NB4 (cell line): ENCODE results near the gene NUMBL.
"Not testable (repeated sequence)": the region's sequence is repeated elsewhere in the genome, so short reads cannot be mapped to it uniquely, and the experiment has no call there.

Experiments
- DNase-seq: peaks from one replicate; pipeline ENCODE4 v3.0.0; 2010; ENCODE audit warnings: low read depth
- H3K4me3 ChIP-seq: one replicate; pipeline ENCODE4 v1.5.1; 2011; ENCODE audit warnings: mild to moderate bottlenecking, low read depth, low read length, moderate library complexity
- MAX ChIP-seq: IDR thresholded peaks from 2 replicates; pipeline ENCODE4 v1.6.1; 2011; ENCODE audit warnings: low read depth, low read length
- MYC ChIP-seq: IDR thresholded peaks from 2 replicates; pipeline ENCODE4 v1.6.1; 2011; ENCODE audit warnings: low read depth, low read length
- POLR2A ChIP-seq: IDR thresholded peaks from 2 replicates; pipeline ENCODE4 v1.6.1; 2011; ENCODE audit warnings: mild to moderate bottlenecking; ENCODE audit not compliant: insufficient read length; ENCODE audit errors: extremely low read depth
- TF ChIP-seq, protein P1 (sequence below): IDR thresholded peaks from one replicate; pipeline ENCODE4 v1.5.1; 2012; ENCODE audit warnings: low read depth, low read length

NUMBL gene

DNA sequence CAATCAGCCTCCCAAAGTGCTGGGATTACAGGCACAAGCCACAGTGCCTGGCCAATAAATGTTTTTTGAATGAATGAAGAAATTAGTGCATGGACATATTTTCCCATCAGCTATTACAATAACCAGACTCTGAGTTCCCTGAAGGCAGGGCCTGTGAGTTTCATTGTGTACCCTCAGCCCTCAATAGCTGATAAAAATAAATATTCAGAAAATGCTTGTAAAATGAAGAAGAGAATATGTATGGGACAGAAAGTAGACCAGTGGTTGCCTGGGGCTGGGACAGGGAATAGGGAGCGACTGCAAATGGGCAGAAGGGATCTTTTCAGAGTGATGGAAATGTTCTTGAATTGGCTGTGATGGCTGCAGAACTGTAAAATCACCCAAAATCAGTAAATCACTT, 28.8 kb downstream of the NUMBL start:
- no peak overlapping the region for H3K4me3 ChIP-seq
- no peak for DNase-seq
- TF ChIP-seq MYC (no peak), POLR2A (no peak), MAX (no peak)
- TF ChIP-seq, protein P1, sequence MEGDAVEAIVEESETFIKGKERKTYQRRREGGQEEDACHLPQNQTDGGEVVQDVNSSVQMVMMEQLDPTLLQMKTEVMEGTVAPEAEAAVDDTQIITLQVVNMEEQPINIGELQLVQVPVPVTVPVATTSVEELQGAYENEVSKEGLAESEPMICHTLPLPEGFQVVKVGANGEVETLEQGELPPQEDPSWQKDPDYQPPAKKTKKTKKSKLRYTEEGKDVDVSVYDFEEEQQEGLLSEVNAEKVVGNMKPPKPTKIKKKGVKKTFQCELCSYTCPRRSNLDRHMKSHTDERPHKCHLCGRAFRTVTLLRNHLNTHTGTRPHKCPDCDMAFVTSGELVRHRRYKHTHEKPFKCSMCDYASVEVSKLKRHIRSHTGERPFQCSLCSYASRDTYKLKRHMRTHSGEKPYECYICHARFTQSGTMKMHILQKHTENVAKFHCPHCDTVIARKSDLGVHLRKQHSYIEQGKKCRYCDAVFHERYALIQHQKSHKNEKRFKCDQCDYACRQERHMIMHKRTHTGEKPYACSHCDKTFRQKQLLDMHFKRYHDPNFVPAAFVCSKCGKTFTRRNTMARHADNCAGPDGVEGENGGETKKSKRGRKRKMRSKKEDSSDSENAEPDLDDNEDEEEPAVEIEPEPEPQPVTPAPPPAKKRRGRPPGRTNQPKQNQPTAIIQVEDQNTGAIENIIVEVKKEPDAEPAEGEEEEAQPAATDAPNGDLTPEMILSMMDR = no peak

- TF ChIP-seq MAX (no peak), MYC (no peak), POLR2A (no peak)
- TF ChIP-seq, protein P1 = no peak
- no peak overlapping the region for H3K4me3 ChIP-seq
- no peak for DNase-seq
Measured at GRCh38 chr19:40659566-40659965, 30.9 kb downstream of the NUMBL start.

DNA sequence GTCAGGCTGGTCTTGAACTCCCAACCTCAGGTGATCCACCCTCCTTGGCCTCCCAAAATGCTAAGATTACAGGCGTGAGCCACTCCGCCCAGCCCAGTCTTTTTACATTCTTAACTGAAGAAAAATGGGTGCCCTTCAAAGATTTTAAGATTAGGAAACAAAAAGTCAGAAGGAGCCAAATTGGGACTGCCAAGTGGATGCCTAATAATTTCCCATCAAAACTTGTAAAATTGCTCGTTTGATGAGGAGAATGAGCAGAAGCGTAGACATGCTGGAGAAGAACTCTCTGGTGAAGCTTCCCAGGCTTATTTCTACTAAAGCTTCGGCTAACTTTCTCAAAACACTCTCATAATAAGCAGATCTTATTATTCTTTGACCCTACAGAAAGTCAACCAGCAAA, 31.3 kb downstream of the NUMBL start:
- DNase-seq = no peak
- TF ChIP-seq POLR2A (no peak), MAX (no peak), MYC (no peak)
- TF ChIP-seq, protein P1 = no peak
- H3K4me3 ChIP-seq = no peak overlapping the region

GRCh38 chr19:40658031-40658430, 32.4 kb downstream of the NUMBL start:
- DNase-seq = no peak
- no peak overlapping the region for H3K4me3 ChIP-seq
- TF ChIP-seq POLR2A (no peak), MYC (no peak), MAX (no peak)
- TF ChIP-seq, protein P1 = no peak

DNA sequence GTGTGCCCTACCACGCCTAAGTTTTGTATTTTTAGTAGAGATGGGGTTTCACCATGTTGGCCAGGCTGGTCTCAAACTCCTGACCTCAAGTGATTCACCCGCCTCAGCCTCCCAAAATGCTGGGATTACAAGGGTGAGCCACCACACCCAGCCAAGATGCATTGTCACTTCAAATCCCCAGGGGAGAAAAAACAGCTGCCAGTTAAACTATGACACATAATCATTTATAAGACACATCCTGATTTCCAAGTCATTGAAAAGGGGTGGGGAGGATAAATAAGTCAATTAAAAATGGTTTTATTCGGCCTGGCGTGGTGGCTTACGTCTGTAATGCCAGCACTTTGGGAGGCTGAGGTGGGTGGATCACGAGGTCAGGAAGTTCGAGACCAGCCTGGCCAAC, 34.8 kb downstream of the NUMBL start:
- not testable (repeated sequence) for DNase-seq, H3K4me3 ChIP-seq

- not testable (repeated sequence) for DNase-seq, H3K4me3 ChIP-seq
Measured at GRCh38 chr19:40652303-40652702, 38.1 kb downstream of the NUMBL start.

- H3K4me3 ChIP-seq = no peak overlapping the region
- TF ChIP-seq, protein P1 = no peak
- no peak for TF ChIP-seq MYC
- no peak for DNase-seq
Measured at GRCh38 chr19:40650749-40651305, 39.6 kb downstream of the NUMBL start.

GRCh38 chr19:40649903-40650675, 40.4 kb downstream of the NUMBL start:
- not testable (repeated sequence) for DNase-seq, H3K4me3 ChIP-seq
